ENCODE results near the gene CLDN10. TPM values are rescaled to one million over a fixed set of nuclear protein-coding genes. Genes with fewer than 3 reads are reported as not detected.

Gene CLDN10
- total and polyA plus RNA-seq, 8 donors, result 1.3 to 2.1 TPM; not detected in 6

DNA sequence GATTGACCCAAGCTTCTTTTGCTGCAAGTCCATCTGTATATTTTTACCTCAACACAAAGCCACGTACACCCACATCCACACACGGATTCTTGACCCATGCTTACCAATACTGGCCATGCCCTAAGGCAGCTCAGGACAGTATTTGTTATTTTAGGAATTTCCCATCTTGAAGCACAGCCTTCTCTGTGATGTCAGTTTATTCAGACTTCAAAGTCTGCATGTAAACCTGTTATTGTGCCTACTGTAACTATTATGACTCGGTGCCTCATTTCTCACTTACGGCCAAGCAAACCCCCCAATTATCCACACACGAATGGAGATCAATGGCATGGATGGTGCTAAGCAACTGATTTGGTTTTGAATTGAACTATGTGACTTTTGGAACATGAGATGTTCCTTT, 17.5 kb downstream of the CLDN10 start:
- Histone ChIP-seq H3K27me3 (no peaks in the 10 kb centered on the region), H3K27ac (no peak overlapping the region), H3K9me3 (no peaks in the 10 kb centered on the region), H3K36me3 (no peaks in the 10 kb centered on the region), H3K4me3 (no peak overlapping the region), H3K4me1 (no peaks in the 10 kb centered on the region)
- TF ChIP-seq POLR2AphosphoS5 (IDR thresholded peaks at IDR 0.05), result no peak
- no peak for TF ChIP-seq EP300 (IDR thresholded peaks at IDR 0.05)
- TF ChIP-seq, protein P1, sequence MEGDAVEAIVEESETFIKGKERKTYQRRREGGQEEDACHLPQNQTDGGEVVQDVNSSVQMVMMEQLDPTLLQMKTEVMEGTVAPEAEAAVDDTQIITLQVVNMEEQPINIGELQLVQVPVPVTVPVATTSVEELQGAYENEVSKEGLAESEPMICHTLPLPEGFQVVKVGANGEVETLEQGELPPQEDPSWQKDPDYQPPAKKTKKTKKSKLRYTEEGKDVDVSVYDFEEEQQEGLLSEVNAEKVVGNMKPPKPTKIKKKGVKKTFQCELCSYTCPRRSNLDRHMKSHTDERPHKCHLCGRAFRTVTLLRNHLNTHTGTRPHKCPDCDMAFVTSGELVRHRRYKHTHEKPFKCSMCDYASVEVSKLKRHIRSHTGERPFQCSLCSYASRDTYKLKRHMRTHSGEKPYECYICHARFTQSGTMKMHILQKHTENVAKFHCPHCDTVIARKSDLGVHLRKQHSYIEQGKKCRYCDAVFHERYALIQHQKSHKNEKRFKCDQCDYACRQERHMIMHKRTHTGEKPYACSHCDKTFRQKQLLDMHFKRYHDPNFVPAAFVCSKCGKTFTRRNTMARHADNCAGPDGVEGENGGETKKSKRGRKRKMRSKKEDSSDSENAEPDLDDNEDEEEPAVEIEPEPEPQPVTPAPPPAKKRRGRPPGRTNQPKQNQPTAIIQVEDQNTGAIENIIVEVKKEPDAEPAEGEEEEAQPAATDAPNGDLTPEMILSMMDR (IDR thresholded peaks at IDR 0.05), result no peak
- no peak for TF ChIP-seq POLR2A (IDR thresholded peaks at IDR 0.05)
- DNase-seq, result no peak
- WGBS, 5 donors, result 82 to 92% (median 87%) methylated on average over 5 of the region's 5 CpGs
- intact Hi-C loops (cut with DNase I; ENCODE audit: low total_unique reads), result no loop called here

DNA sequence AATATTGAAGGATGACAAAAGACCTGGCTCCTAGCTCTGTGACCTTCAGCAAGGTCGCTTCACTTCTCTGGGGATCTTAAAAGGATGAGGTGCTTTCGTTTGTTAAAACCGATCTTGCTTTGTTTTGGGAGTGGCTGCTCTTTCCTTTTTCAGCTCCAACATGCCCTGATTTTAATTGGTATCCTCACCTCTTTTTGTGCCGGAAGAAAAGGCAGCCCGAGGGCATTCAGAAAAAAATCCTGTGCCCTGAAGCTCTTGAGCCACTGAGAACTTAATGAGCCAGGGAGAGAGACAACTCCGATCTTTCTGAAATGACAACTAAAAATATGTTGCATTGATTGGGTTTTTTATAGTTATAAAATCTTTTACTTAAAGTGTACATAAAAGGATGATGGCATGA, 19.4 kb downstream of the CLDN10 start:
- Histone ChIP-seq H3K36me3 (no peaks in the 10 kb centered on the region), H3K27me3 (no peaks in the 10 kb centered on the region), H3K9me3 (no peaks in the 10 kb centered on the region), H3K4me1 (peaks cover 0 to 6% (median 0%) of the 10 kb centered on the region in 4 donors), H3K4me3 (no peak overlapping the region), H3K27ac (no peak overlapping the region)
- WGBS, 5 donors, result 73 to 80% (median 75%) methylated on average over 6 of the region's 6 CpGs
- TF ChIP-seq POLR2A (IDR thresholded peaks at IDR 0.05), result no peak
- no peak for TF ChIP-seq EP300 (IDR thresholded peaks at IDR 0.05)
- TF ChIP-seq POLR2AphosphoS5 (IDR thresholded peaks at IDR 0.05), result no peak
- TF ChIP-seq, protein P1 (IDR thresholded peaks at IDR 0.05), result no peak
- intact Hi-C loops (cut with DNase I; ENCODE audit: low total_unique reads), result no loop called here
- no peak for DNase-seq

DNA sequence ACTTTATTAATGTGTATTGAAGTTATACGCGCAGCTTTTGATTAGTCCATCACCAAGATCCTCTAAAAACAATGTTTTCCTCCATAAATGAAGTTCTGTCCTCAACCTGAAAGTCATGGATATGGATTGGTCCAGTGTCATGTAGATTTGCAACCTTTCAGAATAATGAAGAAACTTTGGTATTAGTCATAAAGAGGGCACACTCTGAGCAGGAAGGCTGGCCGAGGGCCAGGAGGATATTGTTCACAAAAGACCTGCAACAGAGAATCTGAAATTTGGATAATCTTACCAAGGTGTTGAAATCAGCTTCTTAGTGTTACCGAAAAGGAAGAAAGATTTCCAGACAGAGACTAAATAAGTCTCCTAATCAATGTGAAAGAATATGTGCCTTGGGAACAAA, 20.7 kb downstream of the CLDN10 start:
- H3K27ac ChIP-seq, result no peak overlapping the region
- peaks cover 0 to 6% (median 0%) of the 10 kb centered on the region in 4 donors for H3K4me1 ChIP-seq
- H3K4me3 ChIP-seq, result no peak overlapping the region
- H3K9me3 ChIP-seq, result no peaks in the 10 kb centered on the region
- H3K27me3 ChIP-seq, result no peaks in the 10 kb centered on the region
- intact Hi-C loops (cut with DNase I; ENCODE audit: low total_unique reads), result no loop called here
- H3K36me3 ChIP-seq, result no peaks in the 10 kb centered on the region
- WGBS, 5 donors, result 85 to 88% (median 87%) methylated on average over 4 of the region's 4 CpGs
- no peak for DNase-seq
- TF ChIP-seq POLR2A (IDR thresholded peaks at IDR 0.05) (no peak), POLR2AphosphoS5 (IDR thresholded peaks at IDR 0.05) (no peak), EP300 (IDR thresholded peaks at IDR 0.05) (no peak)
- TF ChIP-seq, protein P1 (IDR thresholded peaks at IDR 0.05), result no peak

DNA sequence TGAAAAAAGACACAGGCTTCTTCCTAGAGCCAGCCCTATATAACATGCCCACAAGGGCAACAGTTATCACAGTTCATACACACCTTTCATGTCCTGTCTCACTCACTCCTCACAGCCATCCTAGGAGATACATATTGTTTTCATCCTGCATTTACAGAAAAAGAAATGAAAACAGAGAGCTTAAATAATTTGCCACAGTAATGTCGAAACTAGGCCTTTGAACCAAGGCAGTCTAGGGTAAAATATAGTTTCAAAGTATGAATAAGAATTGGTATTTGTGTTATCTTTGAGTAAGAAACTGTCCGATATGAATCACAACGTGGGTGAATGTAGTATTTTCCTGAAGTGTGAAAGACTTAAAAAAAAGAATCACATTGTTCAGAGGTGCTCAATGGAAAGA, 26.8 kb downstream of the CLDN10 start:
- peaks cover 0 to 50% (median 16%) of the 10 kb centered on the region in 4 donors for H3K36me3 ChIP-seq
- 70 to 81% (median 76%) methylated on average over 3 of the region's 3 CpGs for WGBS, 5 donors
- no peak overlapping the region for H3K27ac ChIP-seq
- no peaks in the 10 kb centered on the region for H3K9me3 ChIP-seq
- intact Hi-C loops (cut with DNase I; ENCODE audit: low total_unique reads), result no loop called here
- no peak for TF ChIP-seq POLR2A (IDR thresholded peaks at IDR 0.05)
- no peak for TF ChIP-seq POLR2AphosphoS5 (IDR thresholded peaks at IDR 0.05)
- no peak for TF ChIP-seq EP300 (IDR thresholded peaks at IDR 0.05)
- TF ChIP-seq, protein P1 (IDR thresholded peaks at IDR 0.05), result no peak
- no peaks in the 10 kb centered on the region for H3K27me3 ChIP-seq
- H3K4me3 ChIP-seq, result no peak overlapping the region
- DNase-seq, result no peak
- peaks cover 0 to 6% (median 0%) of the 10 kb centered on the region in 4 donors for H3K4me1 ChIP-seq

All from stomach (tissue), 9 donors.